ENCODE measurements around the gene UCHL3.

UCHL3 gene

DNA sequence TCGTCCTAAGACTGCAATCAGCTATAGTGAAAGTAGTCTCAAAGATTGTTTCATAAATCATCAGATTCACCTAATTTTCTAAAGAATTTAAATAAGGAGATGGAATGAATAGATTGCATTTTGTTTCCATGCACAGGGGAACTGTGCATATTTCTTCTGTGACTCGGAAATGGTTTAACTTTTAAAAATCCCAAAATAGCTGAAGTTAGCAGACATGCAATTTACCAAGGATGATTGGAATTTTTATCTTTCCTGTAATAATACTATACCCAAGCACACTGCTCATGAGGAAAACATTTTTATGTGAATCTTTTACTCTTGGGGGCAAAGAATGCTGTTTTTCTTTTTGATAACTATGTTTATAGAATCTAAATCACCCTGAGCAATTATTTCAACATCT lies 71.6 kb downstream of the UCHL3 start:
- DNase-seq (ENCODE audit: low read depth), result no peak

DNA sequence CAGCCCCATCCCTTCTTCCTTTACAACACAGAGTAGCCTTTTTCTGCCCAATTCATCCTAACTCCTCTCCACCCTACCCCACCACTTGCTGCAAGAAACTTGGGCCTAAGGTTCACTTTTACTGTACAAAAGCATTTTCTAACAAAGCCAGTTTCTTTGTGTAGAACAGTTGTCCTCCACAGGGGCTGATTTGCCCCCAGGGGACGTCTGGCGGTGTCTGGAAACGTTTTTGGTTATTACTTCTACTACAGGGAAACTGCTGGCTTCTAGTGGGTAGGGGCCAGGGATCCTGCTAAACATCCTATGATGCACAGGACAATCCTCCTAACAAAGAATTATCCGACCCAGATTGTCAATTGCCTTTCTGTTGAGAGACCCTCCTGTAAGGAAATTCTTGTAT lies 79.2 kb downstream of the UCHL3 start:
- no peak for DNase-seq (ENCODE audit: low read depth)

DNA sequence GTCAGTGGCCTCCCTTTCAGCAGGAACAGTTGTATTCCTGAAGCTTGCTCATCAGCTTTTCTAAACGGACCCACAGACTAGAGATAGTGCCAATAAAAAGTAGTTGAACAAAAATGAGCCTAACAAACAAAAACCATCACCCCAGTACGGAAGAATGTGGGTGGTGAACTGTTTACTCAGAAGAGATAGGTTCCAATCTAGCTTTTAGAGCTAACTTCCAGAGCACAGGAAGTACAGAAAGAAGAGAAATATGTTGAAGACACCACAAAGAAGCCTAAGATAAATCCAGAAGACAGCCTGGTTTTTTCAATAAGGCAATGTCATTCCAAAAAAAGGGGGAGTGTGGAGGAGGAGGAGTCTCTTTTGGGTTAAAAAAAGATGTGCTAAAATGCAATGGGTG lies 83.7 kb downstream of the UCHL3 start:
- DNase-seq (ENCODE audit: low read depth), result no peak

DNA sequence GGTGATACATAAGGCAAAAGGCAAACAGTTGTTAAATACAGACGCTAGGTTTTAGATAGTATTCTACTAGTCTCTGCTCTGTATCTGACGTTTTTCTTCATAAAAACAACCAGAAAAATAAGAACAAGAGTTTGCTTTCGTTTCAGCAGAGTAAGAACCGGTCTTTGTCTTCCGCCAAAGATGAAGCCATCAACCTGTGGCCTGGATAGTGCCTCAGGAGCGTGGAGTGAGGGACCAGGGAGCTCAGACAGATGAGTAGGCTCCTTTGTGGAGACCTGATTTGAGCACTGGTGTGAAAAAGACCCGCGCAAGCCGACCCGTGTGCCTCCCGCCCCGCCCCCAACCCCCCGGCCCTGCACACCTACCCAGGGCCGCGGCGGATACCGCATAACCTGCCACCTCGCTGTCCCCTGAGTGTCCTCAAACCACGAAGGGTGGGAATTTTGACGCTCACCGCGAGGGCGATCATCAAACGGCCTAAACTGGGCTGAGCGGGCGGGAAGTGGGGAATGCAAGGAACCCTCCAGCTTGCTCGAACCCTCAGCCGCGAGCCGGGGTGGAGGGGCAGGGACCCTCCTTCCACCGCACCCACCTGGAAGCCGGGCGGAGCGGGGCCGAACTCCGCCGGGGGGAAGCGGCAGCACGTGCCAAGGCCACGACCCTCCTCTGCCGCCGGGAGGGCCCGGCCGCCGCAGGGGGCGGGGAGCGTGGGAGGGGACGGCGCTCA lies 85.7 kb downstream of the UCHL3 start:
- no peak for DNase-seq (ENCODE audit: low read depth)

DNA sequence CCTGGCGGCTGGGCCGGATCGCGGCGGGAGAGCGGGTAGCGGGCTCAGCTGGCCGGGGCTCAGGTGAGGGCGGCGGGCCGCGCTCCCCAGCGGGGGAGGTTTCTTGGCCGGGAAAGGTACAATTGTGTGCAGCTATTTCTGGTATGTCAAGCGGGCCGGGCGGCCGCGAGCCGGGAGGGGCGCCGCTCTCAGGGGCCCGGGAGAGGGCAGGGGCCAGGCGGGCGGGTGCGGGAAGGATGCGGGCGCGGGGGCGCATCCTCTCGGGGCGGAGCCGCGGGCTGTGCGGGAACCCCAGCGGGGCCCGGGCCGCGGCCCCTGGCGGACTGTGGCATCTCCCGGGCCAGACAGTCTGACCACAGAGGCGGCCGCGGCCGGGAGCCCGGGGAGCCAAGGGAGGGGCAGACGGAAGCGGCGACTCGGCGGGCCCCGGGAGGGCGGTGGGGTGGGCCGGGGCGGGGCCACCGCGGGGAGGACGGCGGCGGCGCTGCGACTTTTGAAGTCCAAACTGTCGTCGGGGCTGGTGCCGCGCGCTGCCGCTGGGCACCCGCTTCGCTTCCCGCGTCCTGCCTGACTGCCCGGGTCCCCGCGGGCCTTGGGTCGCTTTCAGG lies 86.3 kb downstream of the UCHL3 start, which contains the start of gene LMO7:
LMO7 (plus strand) TSS at position 503 of the 608 bp plus-strand sequence. CDS start 328 bp downstream, outside the sequence.
- DNase-seq (ENCODE audit: low read depth), result peak; percentile 25

DNA sequence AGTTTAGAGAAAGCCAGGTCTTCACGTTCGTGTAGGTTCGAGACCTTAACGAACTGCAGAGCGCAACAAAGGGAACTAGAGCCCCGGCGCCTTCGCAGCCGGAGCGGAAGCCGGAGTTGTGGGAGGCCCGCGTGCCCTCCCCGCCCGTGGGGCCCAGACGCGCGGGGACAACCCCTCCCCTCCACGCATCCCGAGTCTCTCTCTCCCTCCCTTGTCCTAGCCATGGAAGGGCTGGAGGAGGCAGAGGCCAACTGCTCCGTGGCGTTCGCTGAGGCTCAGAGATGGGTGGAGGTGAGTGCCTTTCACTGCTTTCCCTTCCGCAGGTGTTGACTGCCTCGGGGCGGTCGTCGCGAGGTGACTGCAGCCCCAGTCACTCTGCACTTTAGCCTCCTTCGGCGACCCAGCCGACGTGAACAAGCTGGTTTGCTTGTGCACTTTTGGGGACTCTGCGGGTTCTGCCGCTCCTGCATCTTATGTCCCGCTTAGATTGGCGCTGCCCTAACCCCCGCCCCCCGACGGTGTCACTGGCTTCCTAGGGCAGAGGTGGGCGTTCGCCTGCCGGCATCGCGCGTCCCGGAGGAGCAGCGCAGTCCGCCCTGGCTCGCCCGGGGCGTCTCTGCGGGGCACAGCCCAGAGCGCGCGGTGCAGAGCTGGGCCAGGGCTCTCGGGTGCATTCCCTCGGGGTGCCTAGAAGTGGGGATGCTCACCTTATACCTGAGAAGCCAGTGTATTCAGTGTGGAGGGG lies 87.0 kb downstream of the UCHL3 start:
- peak; percentile 4 for DNase-seq (ENCODE audit: low read depth)

DNA sequence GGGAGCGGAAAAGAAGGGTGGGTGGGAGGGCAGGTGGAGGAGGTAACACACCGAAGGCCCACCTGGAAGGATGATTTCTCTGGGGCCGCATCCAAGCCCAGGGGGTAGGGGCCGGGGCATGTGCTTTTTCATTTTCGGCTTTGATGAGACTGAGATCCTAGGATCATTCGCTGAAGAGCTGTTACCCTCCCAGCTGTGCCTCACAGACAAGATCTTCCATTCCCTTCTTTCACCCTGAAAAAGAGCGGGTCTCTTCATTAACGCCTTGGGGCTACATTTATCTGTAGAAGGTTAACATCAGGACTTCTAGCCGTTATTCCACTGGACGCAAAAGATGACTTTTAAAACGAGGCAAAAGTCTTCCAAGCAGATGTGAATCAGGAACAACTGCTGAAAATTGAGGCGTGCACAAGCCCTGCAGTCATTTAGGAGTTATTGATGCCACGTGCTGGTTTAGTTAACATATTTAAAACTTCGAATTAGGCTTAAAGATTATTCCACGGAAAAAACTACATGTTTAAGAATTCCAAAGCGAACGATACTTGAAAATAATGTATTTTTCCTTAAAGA lies 87.7 kb downstream of the UCHL3 start:
- no peak for DNase-seq (ENCODE audit: low read depth)

DNA sequence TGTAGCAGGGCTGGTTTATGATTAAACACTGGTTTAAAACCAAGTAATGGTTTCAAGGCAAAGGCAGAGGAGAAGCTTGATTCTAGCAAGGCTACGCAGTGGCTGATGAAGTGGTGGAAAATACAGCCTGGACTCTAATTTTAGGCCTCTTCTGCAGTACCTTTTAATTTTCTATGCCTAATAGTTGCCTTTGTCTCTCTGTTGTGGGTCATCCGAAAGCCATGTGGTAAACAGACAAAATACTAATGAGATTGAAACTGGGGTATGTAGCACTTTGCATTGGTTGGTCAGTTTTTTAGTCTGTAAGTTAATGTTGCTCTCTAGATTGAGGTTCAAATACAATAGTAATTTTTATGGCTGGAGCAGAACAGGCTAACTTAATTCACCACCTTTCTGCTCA lies 89.9 kb downstream of the UCHL3 start:
- no peak for DNase-seq (ENCODE audit: low read depth)

DNA sequence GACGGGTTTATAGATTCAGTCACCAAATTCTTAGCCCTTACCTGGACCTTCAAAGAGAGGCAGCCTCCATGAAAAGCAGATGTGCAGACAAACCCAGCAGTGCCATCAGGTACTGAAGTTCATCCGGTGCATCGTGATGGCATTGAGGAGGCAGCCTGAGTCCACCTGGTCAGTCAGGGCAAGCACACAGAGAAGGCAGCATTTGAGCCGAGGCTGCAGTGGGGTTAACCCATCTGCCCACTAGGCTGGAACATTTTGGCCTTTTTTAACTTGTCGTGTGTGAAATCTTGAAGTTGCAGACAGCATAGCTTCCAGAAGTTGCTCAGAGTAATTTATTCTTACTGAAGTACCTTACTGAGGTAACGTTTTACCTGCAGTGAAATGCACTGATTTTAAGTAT lies 91.4 kb downstream of the UCHL3 start:
- DNase-seq (ENCODE audit: low read depth), result no peak

DNA sequence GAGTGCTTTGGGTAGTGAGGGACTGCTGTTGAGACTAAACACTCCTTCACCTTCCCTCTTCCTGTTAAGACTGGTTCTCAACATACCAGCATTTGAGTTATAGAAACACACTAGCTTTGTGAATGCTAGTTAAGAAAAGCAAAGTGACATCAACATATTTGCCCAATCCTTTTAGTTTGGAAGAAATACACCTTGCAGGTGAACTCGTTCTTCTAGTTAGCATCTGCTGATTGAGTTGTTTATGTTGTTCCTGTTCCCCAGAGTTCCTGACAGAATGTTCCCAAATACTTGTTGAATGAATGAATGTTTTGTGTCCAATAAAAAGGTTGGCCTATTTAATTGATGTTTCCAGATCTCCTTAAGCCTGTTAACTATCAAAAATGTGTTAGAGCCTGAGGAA lies 93.6 kb downstream of the UCHL3 start:
- no peak for DNase-seq (ENCODE audit: low read depth)

DNA sequence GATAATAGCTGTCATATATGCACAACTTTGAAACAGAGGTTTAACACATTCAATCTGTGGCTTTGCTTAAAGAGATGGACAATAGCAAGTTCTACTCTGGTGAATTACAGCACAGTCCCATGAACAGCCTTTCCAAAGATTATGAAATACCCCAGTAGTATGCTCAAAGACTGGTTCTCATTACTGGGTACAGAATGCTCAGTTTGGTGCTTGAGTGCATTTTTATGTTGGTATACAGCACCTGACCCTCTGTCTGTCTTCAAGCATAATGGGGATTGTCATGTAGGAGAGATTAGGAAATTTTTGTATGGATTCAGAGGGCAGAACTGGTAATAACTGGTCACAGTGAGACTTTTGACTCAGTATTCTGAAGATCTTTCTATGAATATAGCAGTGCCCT lies 94.1 kb downstream of the UCHL3 start:
- no peak for DNase-seq (ENCODE audit: low read depth)

DNA sequence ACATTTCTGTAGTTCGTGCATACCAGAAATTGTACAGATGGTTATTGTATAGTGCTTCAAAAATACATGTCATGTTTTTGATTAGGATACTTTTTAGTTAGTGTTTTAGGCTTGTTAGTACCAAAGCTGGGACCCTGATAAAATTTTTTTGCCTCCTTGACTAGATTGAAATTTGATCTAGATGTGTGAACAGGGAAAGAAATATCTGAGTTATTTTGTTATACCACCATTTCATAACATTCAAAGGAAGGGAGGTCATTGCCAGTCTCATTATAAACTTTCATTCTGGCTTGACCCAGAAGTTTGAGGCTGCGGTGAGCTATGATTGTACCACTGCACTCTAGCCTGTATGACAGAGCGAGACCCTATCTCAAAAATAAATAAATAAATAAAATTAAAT lies 95.5 kb downstream of the UCHL3 start:
- no peak for DNase-seq (ENCODE audit: low read depth)

DNA sequence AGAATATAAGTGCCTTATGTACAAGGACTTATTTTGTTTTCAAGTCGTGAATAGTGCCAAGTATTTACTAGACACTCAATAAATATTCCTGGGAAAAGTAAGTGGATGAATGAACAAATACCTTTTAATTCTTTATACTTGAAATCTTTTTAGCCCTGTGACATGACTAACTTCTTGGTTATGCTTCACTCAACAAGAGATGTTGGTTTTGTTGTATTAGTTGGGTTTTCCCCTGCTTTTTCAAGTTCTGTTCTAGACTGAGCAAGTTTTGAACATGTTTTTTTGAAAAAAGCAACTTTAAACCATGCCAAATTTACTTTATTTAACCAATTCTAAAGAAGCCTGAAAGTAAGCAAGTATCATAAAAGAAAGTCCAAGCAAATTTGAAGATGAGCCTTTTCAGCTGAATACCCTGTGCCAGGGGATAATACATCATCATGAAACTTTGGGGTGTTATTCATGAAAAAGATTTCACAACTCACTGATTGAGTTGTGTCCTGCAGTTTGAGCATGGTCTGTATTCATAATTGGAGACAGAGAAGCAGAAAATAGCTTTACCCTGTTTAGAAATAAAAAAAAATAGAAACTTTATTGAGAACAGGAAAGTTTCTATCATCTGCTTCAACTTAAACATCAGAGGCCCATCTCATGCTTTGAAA lies 97.7 kb downstream of the UCHL3 start:
- DNase-seq (ENCODE audit: low read depth), result no peak

DNA sequence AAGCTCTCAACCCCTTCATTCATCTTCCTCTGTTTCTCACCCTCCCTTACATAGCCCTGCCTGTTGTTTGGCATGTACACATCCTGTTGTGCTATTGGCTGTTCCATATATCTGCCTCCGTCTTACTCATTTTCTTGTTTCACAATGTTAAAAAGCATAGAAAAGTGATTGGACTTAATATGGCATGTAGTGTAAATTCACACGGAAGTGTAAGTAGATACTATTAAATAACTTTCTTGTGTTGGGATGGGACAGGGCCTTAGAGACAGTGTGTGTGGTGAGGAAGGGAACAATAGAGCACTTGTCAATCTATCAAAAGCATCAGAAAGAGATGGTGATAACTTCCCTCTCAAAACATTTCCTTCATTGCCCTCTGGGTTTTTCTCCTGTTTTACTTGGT lies 98.9 kb downstream of the UCHL3 start:
- DNase-seq (ENCODE audit: low read depth), result no peak

DNA sequence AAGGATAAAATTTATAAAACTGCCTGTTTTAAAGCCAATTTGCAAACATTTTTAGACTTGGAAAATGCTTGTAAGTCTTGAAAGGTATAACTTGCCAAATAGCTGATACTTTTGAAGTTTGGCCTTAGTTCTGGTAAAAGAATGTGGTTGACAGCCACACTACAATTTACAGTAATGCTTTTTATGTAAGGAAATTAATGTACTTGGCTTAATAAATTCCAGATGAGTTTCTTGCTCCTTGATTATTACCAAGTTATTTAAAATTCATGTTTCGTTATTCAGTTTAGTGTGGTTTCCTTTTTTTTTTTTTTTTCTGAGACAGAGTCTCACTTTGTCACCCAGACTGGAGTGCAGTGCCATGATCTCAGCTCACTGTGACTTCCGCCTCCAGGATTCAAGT lies 101.4 kb downstream of the UCHL3 start:
- DNase-seq (ENCODE audit: low read depth), result no peak

DNA sequence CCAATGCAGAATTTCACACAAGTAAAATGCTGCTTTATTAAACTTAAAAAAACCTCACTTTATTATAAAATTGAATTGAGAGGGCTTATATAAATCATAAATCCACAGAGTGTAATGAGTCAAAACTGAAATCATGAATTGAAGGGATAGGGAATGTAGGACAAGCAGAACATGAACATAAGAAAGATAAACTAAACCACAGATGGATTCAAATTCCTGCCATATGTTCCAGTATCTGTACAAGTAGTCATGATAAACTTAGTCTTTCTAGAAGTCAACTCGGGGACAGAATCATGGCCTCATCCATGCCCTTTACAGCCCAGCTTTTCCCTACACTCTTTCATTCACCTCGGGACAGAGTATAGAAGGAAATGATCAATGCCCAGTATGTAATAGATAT lies 103.1 kb downstream of the UCHL3 start:
- no peak for DNase-seq (ENCODE audit: low read depth)
